Neural progenitor cell (in vitro differentiated cells): ENCODE results near the gene MEIS2. TPM values are rescaled to one million over a fixed set of nuclear protein-coding genes. Genes with fewer than 3 reads are reported as not detected.

Source experiments
- DNase-seq: peaks from one replicate; pipeline ENCODE4 v3.0.0-alpha.2; 2016; ENCODE audit warnings: low spot score
- H2AFZ ChIP-seq: fragments of 200-600 bp; sonication (generic); replicated peaks from 2 replicates; pipeline ENCODE4 v1.6.1; 2016; ENCODE audit warnings: antibody characterized with exemption
- H3F3A ChIP-seq: fragments of 200-600 bp; sonication (generic); 2 replicates; pipeline ENCODE4 v1.6.1; 2016; ENCODE audit warnings: antibody characterized with exemption, low read depth
- H3K27ac ChIP-seq: fragments of 200-600 bp; sonication (generic); 2 replicates; pipeline ENCODE4 v1.5.1; 2016; ENCODE audit warnings: mild to moderate bottlenecking
- H3K27me3 ChIP-seq: fragments of 200-600 bp; sonication (generic); 2 replicates; pipeline ENCODE4 v1.6.1; 2016; ENCODE audit warnings: mild to moderate bottlenecking, moderate library complexity
- H3K36me3 ChIP-seq: fragments of 200-600 bp; sonication (generic); 2 replicates; pipeline ENCODE4 v1.5.1; 2016
- H3K4me1 ChIP-seq: fragments of 200-600 bp; sonication (generic); 2 replicates; pipeline ENCODE4 v1.6.1; 2016; ENCODE audit warnings: mixed run types
- H3K4me2 ChIP-seq: fragments of 200-600 bp; sonication (generic); 2 replicates; pipeline ENCODE4 v1.6.1; 2016
- H3K4me3 ChIP-seq: fragments of 200-600 bp; sonication (generic); 2 replicates; pipeline ENCODE4 v1.5.1; 2016
- H3K79me2 ChIP-seq: fragments of 200-600 bp; sonication (generic); 2 replicates; pipeline ENCODE4 v1.6.1; 2016; ENCODE audit warnings: low read depth
- H3K9ac ChIP-seq: fragments of 200-600 bp; sonication (generic); 2 replicates; pipeline ENCODE4 v1.6.1; 2016
- H3K9me3 ChIP-seq: fragments of 200-600 bp; sonication (generic); 2 replicates; pipeline ENCODE4 v1.5.1; 2016; ENCODE audit warnings: low read depth
- H4K20me1 ChIP-seq: fragments of 200-600 bp; sonication (generic); 2 replicates; pipeline ENCODE4 v1.6.1; 2016; ENCODE audit warnings: low read depth
- H3K27ac Mint-ChIP-seq: 3 replicates; pipeline ENCODE4 v1.8.0; 2021; ENCODE audit warnings: mixed read lengths
- H3K27me3 Mint-ChIP-seq: 2 replicates; pipeline ENCODE4 v1.8.0; 2022; ENCODE audit warnings: low read depth, mild to moderate bottlenecking, inconsistent platforms, moderate library complexity, mixed read lengths; ENCODE audit not compliant: insufficient read depth
- H3K36me3 Mint-ChIP-seq: 3 replicates; pipeline ENCODE4 v1.8.0; 2021; ENCODE audit warnings: mixed read lengths
- H3K4me1 Mint-ChIP-seq: 3 replicates; pipeline ENCODE4 v1.8.0; 2021; ENCODE audit warnings: mixed read lengths
- H3K4me3 Mint-ChIP-seq: 3 replicates; pipeline ENCODE4 v1.8.0; 2021; ENCODE audit warnings: mild to moderate bottlenecking, moderate library complexity, mixed read lengths
- H3K9me3 Mint-ChIP-seq: 3 replicates; pipeline ENCODE4 v1.8.0; 2020; ENCODE audit warnings: mixed read lengths
- CTCF ChIP-seq: fragments of 200-600 bp; sonication (generic); IDR thresholded peaks from 2 replicates; pipeline ENCODE4 v1.5.1; 2017; ENCODE audit warnings: antibody characterized with exemption, mild to moderate bottlenecking
- EZH2 ChIP-seq: fragments of 200-600 bp; sonication (generic); IDR thresholded peaks from 2 replicates; pipeline ENCODE4 v1.6.1; 2017; ENCODE audit warnings: antibody characterized with exemption, mild to moderate bottlenecking, moderate library complexity
- EZH2phosphoT487 ChIP-seq: fragments of 200-600 bp; sonication (generic); IDR thresholded peaks from 2 replicates; pipeline ENCODE4 v1.6.1; 2017; ENCODE audit warnings: antibody characterized with exemption
- total RNA-seq: library from RNA; depleted of rRNA; stranded (reverse); fragments of >200 nt; gene quantifications from 2 replicates; pipeline ENCODE4 v1.2.3, GENCODE V29; 2015; ENCODE audit warnings: low replicate concordance

MEIS2 gene
- total RNA-seq, 1 donor from 2014 or later = 18.3 TPM

GRCh38 chr15:37121492-37121891 is 21.1 kb upstream of the MEIS2 start:
- H3K9me3 Mint-ChIP-seq = no peaks in the 10 kb centered on the region
- DNase-seq = no peak
- H3K4me1 Mint-ChIP-seq = no peaks in the 10 kb centered on the region
- Histone ChIP-seq H3K9me3 (no peaks in the 10 kb centered on the region), H3K4me2 (no peak overlapping the region), H3K27ac (no peak overlapping the region), H3K4me1 (peaks cover 9% of the 10 kb centered on the region), H2AFZ (no peak overlapping the region), H3K27me3 (no peaks in the 10 kb centered on the region), H3K9ac (no peak overlapping the region), H3K79me2 (no peaks in the 10 kb centered on the region), H3K36me3 (no peaks in the 10 kb centered on the region), H3K4me3 (no peak overlapping the region), H3F3A (no peaks in the 10 kb centered on the region), H4K20me1 (no peaks in the 10 kb centered on the region)
- no peak overlapping the region for H3K4me3 Mint-ChIP-seq
- H3K27me3 Mint-ChIP-seq = peaks cover 3% of the 10 kb centered on the region
- no peaks in the 10 kb centered on the region for H3K36me3 Mint-ChIP-seq
- no peak overlapping the region for H3K27ac Mint-ChIP-seq
- TF ChIP-seq EZH2 (no peak), CTCF (no peak), EZH2phosphoT487 (no peak)

GRCh38 chr15:37117030-37117429 is 16.7 kb upstream of the MEIS2 start:
- Histone ChIP-seq H3F3A (peaks cover 7% of the 10 kb centered on the region), H3K4me1 (no peaks in the 10 kb centered on the region), H3K9ac (no peak overlapping the region), H3K4me3 (no peak overlapping the region), H2AFZ (no peak overlapping the region), H3K27me3 (peaks cover 26% of the 10 kb centered on the region), H3K9me3 (no peaks in the 10 kb centered on the region), H3K4me2 (no peak overlapping the region), H4K20me1 (no peaks in the 10 kb centered on the region), H3K27ac (no peak overlapping the region), H3K36me3 (no peaks in the 10 kb centered on the region), H3K79me2 (no peaks in the 10 kb centered on the region)
- Mint-ChIP-seq H3K36me3 (no peaks in the 10 kb centered on the region), H3K27ac (no peak overlapping the region), H3K4me1 (peaks cover 3% of the 10 kb centered on the region), H3K27me3 (peaks cover 11% of the 10 kb centered on the region), H3K4me3 (no peak overlapping the region), H3K9me3 (no peaks in the 10 kb centered on the region)
- TF ChIP-seq EZH2 = no peak
- no peak for TF ChIP-seq CTCF
- no peak for TF ChIP-seq EZH2phosphoT487
- DNase-seq = no peak

- no peak overlapping the region for H3K27ac Mint-ChIP-seq
- H3K4me1 ChIP-seq = peaks cover 6% of the 10 kb centered on the region
- H3K36me3 Mint-ChIP-seq = no peaks in the 10 kb centered on the region
- no peak overlapping the region for H3K4me2 ChIP-seq
- peaks cover 18% of the 10 kb centered on the region for H3K4me1 Mint-ChIP-seq
- H3K79me2 ChIP-seq = no peaks in the 10 kb centered on the region
- H3K4me3 Mint-ChIP-seq = no peak overlapping the region
- no peaks in the 10 kb centered on the region for H3K9me3 ChIP-seq
- H3K27me3 ChIP-seq = peaks cover 41% of the 10 kb centered on the region
- H4K20me1 ChIP-seq = peaks cover 10% of the 10 kb centered on the region
- no peak overlapping the region for H3K4me3 ChIP-seq
- H2AFZ ChIP-seq = no peak overlapping the region
- peaks cover 23% of the 10 kb centered on the region for H3K27me3 Mint-ChIP-seq
- no peaks in the 10 kb centered on the region for H3K36me3 ChIP-seq
- no peak for DNase-seq
- H3K27ac ChIP-seq = no peak overlapping the region
- no peak for TF ChIP-seq EZH2phosphoT487
- no peak for TF ChIP-seq CTCF
- TF ChIP-seq EZH2 = no peak
- H3F3A ChIP-seq = peaks cover 15% of the 10 kb centered on the region
- no peak overlapping the region for H3K9ac ChIP-seq
- H3K9me3 Mint-ChIP-seq = no peaks in the 10 kb centered on the region
These were observed 15.2 kb upstream of the MEIS2 start for GRCh38 chr15:37115538-37115937.
